ENCODE data around the gene SVOPL. TPM values are rescaled to one million over a fixed set of nuclear protein-coding genes. Genes with fewer than 3 reads are reported as not detected.
"Not testable (repeated sequence)": the region's sequence is repeated elsewhere in the genome, so short reads cannot be mapped to it uniquely, and the experiment has no call there.

SVOPL gene
- total RNA-seq, 6 donors from 2014 or later = under 0.01 to 0.63 (median 0.59) TPM; not detected in 3

- DNase-seq = peak in 1 of 2 donors; percentile 45
- WGBS, 2 donors = 74 to 90% methylated on average over 9 of the region's 9 CpGs
- no peaks in the 10 kb centered on the region for H3K27me3 ChIP-seq
- H3K27ac ChIP-seq = no peak overlapping the region
- no peaks in the 10 kb centered on the region for H3K9me3 ChIP-seq
- no peak for TF ChIP-seq EP300 (IDR thresholded peaks at IDR 0.05)
- no peak for TF ChIP-seq CTCF (IDR thresholded peaks at IDR 0.05)
- no peak for TF ChIP-seq POLR2AphosphoS5 (IDR thresholded peaks at IDR 0.05)
- no peak for TF ChIP-seq POLR2A (IDR thresholded peaks at IDR 0.05)
- no peaks in the 10 kb centered on the region for H3K36me3 ChIP-seq
- no peak overlapping the region for H3K4me3 ChIP-seq
- no peak for ATAC-seq (ENCODE audit: low FRiP score in 2 of 2)
- H3K4me1 ChIP-seq = no peaks in the 10 kb centered on the region
Observed at GRCh38 chr7:138699661-138700060, 1.5 kb downstream of the SVOPL start.

GRCh38 chr7:138698281-138698680 is 2.9 kb downstream of the SVOPL start:
- Histone ChIP-seq H3K9me3 (no peaks in the 10 kb centered on the region), H3K4me1 (no peaks in the 10 kb centered on the region), H3K36me3 (no peaks in the 10 kb centered on the region), H3K27me3 (no peaks in the 10 kb centered on the region), H3K27ac (no peak overlapping the region), H3K4me3 (no peak overlapping the region)
- 90 to 94% methylated on average over 7 of the region's 7 CpGs for WGBS, 2 donors
- ATAC-seq (ENCODE audit: low FRiP score in 2 of 2) = no peak
- DNase-seq = no peak
- TF ChIP-seq CTCF (IDR thresholded peaks at IDR 0.05) = no peak

- H3K4me3 ChIP-seq = no peak overlapping the region
- H3K4me1 ChIP-seq = no peaks in the 10 kb centered on the region
- H3K36me3 ChIP-seq = no peaks in the 10 kb centered on the region
- ATAC-seq (ENCODE audit: low FRiP score in 2 of 2) = no peak
- H3K9me3 ChIP-seq = no peaks in the 10 kb centered on the region
- no peak for TF ChIP-seq POLR2AphosphoS5 (IDR thresholded peaks at IDR 0.05)
- no peak for TF ChIP-seq POLR2A (IDR thresholded peaks at IDR 0.05)
- TF ChIP-seq CTCF (IDR thresholded peaks at IDR 0.05) = no peak
- no peak for TF ChIP-seq EP300 (IDR thresholded peaks at IDR 0.05)
- H3K27me3 ChIP-seq = no peaks in the 10 kb centered on the region
- WGBS, 2 donors = 50 to 56% methylated on average over 2 of the region's 2 CpGs
- no peak overlapping the region for H3K27ac ChIP-seq
- DNase-seq = no peak
Observed at GRCh38 chr7:138697535-138698182, 3.5 kb downstream of the SVOPL start.

- not testable (repeated sequence) for H3K4me1 ChIP-seq; H3K27ac ChIP-seq; H3K4me3 ChIP-seq; DNase-seq; H3K36me3 ChIP-seq; H3K27me3 ChIP-seq; ATAC-seq (ENCODE audit: low FRiP score in 2 of 2); H3K9me3 ChIP-seq
- WGBS, 2 donors = 95 to 96% methylated on average over 9 of the region's 9 CpGs
Observed at GRCh38 chr7:138695776-138696175, 5.4 kb downstream of the SVOPL start.

GRCh38 chr7:138695106-138695505 is 6.1 kb downstream of the SVOPL start:
- TF ChIP-seq EP300 (IDR thresholded peaks at IDR 0.05) = no peak
- no peak for TF ChIP-seq POLR2A (IDR thresholded peaks at IDR 0.05)
- TF ChIP-seq CTCF (IDR thresholded peaks at IDR 0.05) = no peak
- no peak for TF ChIP-seq POLR2AphosphoS5 (IDR thresholded peaks at IDR 0.05)
- H3K4me1 ChIP-seq = no peaks in the 10 kb centered on the region
- no peak overlapping the region for H3K27ac ChIP-seq
- H3K36me3 ChIP-seq = no peaks in the 10 kb centered on the region
- H3K4me3 ChIP-seq = no peak overlapping the region
- no peaks in the 10 kb centered on the region for H3K9me3 ChIP-seq
- no peaks in the 10 kb centered on the region for H3K27me3 ChIP-seq
- WGBS, 2 donors = 92 to 95% methylated on average over 4 of the region's 4 CpGs
- DNase-seq = no peak
- ATAC-seq (ENCODE audit: low FRiP score in 2 of 2) = no peak

Data from upper lobe of left lung (tissue), 6 donors.